IPS-NIHi11 (cell line): ENCODE data around the gene TAS2R1.
A peak's percentile ranks its signal among the peaks of the same experiment; 100 is the strongest.
"Not testable (repeated sequence)": the region's sequence is repeated elsewhere in the genome, so short reads cannot be mapped to it uniquely, and the experiment has no call there.

Experiments used
- DNase-seq: peaks from one replicate; pipeline ENCODE4 v3.0.0; 2012; ENCODE audit warnings: mixed read lengths, low spot score

Gene TAS2R1

GRCh38 chr5:9622971-9623421 is 7.2 kb downstream of the TAS2R1 start:
- no peak for DNase-seq

DNA sequence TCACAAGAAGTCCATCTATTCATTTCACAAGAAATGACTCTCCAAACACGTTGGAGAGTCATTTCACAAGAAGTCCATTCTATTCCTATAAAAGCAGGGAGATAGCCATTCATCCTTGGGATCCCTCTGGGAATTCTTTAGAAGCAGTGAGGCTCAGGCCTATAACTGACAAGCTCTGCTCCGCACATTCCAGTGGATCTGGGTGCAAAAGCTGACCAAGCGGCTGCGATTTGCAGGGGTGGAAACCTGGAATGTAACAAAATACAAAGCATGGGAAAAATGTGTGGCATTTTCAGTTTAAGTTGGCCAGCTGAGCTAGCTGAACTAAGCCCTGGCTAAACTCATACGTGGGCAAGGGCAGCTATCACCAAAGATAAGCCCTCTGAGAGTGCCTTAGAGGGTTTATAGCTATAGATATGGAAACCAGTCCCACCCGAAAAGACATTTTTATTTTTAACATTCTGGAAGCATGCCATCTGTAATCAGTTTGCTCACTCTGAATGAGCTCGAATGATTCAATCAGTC is 8.7 kb downstream of the TAS2R1 start:
- DNase-seq: no peak

GRCh38 chr5:9619331-9620092 is 10.6 kb downstream of the TAS2R1 start:
- no peak for DNase-seq

DNA sequence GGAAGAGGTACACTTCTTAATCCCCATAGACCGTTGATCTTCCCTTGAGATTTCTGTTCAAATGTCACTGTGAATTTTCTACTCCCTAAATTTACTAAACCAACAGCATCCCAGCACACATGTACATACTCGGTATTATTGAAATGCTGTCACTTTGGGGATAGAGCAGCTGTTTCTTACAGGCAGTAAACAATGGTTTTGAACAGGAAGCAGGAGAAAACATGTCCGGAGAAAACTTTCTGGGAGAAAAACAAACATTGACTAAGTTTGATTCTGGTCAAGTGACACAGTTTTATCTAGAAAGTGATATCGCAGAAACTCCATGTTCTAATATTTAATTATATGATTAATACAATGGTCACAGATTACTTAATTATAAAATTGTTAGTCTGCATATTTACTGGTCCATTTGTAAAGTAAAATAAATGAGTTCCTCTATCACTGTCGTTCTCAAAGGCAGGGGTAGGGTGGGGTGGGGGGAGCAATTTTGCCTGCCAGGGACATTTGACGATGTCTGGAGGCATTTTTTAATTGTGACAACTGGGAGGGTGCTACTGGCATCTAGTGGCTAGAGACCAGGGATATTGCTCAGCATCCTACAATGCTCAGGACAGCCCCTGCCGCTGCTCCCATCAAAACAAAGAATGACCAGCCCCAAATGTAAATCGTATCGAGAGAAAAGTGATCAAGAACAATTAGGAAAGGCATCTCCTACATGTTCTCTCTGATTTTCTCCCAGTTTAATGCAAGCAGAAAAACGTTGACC is 12.2 kb downstream of the TAS2R1 start:
- DNase-seq: no peak

- DNase-seq: no peak
These were observed 12.9 kb downstream of the TAS2R1 start for GRCh38 chr5:9617221-9617620.

- no peak for DNase-seq
These were observed 14.8 kb downstream of the TAS2R1 start for GRCh38 chr5:9615331-9615730.

DNA sequence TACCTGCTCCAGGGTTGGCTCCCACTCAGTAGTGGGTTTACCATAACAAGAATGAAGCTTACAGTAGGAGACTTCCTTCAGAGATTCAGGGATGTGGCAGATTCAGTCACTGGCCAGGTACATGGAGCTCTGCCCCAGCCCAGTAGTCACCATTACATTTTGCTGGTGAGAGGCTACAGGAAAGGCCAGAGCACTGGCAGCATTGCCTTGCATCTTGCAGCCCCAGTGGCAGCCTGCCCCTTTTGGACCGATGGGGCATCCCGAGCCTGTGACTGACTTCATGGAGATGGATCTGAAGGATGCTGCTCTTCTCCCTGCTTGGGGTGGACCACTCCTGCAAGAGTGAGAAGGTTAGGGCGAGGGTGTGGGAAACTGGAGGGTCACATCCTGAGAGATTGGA is 16.8 kb downstream of the TAS2R1 start:
- DNase-seq: no peak

GRCh38 chr5:9610969-9611368 is 19.2 kb downstream of the TAS2R1 start:
- no peak for DNase-seq

GRCh38 chr5:9610364-9610763 is 19.8 kb downstream of the TAS2R1 start:
- no peak for DNase-seq

- DNase-seq: no peak
These were observed 22.1 kb downstream of the TAS2R1 start for GRCh38 chr5:9608093-9608492.

DNA sequence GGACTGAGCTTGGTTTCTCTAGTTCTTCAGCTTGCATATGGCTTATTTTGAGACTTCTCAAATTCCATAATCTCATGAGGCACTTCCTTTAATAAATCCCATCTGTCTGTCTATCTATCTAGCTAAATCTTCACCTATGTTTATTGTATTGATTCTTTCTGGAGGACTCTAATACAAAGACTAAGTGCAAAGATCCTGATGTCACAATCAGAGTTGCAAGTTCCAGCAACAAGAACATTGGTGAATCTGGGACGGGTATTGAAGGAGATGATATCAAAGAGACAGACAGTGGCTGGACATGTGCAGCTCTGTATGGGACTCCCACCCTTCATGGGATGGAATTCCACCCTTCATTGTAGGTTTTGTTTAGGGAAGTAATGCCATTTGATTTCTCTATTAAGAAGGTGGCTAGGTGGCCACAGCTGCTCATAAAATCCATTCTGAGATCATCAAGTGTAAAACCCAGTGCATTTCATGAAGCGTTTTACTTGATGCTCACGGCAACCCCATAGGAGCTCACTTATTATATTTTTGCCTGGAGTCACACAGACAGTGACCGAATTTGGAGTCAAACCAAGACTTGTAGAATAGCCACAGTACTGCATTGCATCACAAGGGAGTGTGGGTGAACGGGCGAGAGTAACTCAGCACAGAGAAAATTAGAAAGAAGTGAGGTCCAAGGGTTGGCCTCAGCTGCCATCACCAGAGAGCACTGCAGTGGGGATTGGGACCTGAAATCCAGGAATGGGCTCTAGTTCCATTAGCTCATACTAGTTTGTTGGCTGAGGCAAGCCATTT is 24.9 kb downstream of the TAS2R1 start:
- no peak for DNase-seq

GRCh38 chr5:9604416-9604815 is 25.7 kb downstream of the TAS2R1 start:
- no peak for DNase-seq

- peak; percentile 19 for DNase-seq
These were observed 29.0 kb downstream of the TAS2R1 start for GRCh38 chr5:9601055-9601739.

DNA sequence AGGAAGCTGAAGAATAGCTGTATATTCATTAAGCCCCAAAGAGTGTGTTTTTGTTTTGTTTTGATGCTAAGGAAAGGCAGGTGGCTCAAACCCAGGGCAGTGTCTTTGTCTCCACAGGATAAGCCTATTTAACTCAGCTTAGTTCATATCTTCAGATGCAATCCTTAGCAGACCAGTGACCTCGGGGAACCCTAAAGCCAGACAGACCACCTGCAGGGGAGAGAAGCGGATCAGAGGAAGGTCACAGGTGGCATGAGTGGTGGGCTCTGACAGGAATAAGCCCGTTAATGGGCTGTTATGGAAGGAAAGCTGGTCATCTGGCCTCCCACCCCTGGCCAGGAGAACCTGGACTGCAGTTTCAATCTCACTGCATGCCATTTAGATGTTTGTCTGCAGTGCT is 30.8 kb downstream of the TAS2R1 start:
- DNase-seq: no peak

GRCh38 chr5:9598329-9598728 is 31.8 kb downstream of the TAS2R1 start:
- DNase-seq: not testable (repeated sequence)

GRCh38 chr5:9597322-9597721 is 32.8 kb downstream of the TAS2R1 start:
- not testable (repeated sequence) for DNase-seq

- DNase-seq: no peak
These were observed 33.3 kb downstream of the TAS2R1 start for GRCh38 chr5:9596824-9597223.

- DNase-seq: no peak
These were observed 33.9 kb downstream of the TAS2R1 start for GRCh38 chr5:9596171-9596780.

DNA sequence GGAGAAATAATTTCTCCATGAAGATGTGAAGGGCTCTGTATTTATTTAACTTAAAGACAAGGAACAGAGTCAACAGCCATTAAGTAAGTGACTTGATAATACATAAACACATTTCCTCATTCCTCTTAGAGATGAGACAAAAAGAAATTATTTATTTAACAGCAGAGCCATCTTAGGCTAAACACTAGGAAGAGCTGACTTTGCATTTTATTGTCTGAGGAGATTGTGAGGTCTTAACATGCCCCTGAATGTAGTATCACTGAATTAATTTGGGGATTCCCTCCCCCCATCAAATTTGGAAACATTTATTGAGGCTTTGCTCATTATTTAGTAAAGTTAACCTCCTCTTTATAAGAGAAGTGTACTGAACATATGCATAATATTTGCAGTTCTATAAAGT is 35.2 kb downstream of the TAS2R1 start:
- no peak for DNase-seq

DNA sequence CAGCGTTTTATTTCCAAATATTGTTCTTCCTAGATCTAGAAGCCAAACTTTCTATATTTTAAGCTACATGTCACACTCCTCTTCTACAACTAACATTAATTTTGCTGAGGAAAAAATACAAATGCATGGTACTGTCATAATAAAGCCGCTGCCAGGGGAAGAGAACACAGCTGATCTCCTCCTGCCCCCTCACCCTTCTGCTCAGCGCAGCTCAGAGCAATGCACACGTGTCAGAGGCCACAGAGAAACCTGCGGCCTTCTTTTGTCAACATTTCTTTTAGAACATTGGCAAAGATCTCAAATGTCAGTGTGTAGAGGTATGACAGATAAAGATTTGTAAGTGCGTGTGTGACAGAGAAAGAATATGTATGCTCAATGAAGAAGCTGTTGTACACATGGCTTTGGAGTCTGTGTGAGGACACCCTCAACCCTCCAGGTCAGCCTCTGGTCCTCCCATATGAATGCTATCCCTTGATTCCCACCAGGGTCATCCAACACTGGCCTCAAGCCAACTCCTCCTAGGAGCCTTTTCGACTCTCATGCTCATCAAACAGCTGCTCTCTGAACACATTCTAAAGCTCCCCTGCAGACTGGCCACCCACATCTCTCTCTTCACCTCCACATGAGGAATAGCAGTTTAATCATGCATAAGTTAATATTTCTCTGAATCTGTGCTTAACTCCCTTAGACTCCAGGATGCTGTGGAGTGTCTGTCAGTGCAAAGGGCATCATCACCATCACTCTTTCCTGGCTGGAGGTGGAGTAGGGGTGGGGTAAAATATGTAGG is 40.9 kb downstream of the TAS2R1 start:
- no peak for DNase-seq

DNA sequence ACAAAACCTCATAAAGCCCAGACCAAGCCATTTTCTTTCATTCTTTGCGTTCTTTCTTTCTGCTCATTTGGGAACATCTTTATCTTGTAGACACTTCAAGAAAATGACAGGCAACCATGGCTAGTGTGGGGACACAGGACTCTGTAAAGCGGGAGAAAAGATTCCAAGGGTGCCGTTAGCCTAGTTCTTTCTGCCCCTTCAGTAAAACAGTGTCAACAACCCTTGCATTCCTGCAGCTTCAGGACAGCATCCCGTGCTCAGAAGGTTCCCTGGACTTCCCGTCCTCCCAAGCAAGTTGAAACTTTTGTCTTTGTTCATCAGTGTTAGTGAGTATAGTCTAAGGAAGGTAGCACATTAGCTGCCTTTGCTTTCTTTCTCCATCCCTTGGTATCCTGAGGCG is 41.9 kb downstream of the TAS2R1 start:
- no peak for DNase-seq
